ENCODE data around the gene FRMD3.

Gene FRMD3

DNA sequence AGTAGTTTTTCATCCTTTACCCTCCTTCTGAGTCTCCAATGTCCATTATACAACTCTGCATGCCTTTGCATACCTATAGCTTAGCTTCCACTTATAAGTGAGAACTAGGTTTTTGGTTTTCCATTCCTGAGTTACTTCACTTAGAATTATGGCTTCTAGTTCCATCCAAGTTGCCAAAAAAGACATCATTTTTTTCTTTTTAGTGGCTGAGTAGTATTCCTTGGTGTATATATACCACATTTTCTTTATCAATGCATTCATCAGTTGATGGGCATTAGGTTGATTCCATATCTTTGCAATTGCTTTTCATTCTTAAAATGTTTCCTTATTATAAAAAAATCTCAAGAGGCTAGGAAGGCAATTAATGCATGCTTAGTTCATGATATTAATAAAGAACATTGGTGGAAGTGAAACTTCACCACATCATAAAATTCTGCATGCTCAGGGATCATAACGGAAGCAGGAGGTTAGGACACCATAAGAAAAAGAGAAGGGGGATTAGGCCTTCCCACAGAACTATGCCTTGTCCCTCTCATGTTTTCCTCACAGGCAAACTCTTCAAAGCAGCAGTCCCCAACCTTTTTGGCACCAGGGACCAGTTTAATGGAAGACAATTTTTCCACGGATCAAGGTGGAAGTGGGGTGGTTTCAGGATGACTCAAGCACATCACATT is 105.2 kb downstream of the FRMD3 start:
- no peak for DNase-seq (ENCODE audit: low read depth in 2 of 2)

DNA sequence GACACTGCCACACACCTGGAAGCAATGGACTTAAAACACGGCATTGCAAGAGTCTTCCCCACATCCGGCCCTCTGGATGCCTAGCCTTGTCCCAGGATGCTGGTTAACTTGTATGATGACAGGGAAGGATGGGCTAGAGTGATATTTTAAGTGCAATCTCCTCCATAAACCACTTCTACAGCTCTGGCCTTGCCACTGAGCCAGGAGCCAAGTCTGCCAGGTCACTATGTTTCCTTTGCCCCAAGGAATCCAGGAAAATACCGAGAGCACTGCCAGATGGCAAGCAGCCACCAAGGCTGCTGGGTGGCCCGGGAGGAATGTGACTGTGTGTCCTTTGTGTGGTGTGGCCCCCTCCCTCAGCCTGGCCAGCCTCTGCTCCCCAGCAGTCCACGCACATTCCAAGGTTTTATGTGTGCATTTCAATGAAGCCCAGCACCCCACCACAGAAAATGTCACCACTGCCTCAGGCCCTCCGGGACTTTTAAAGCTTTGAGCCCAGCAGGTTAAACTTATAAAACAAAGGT is 106.0 kb downstream of the FRMD3 start:
- no peak for DNase-seq (ENCODE audit: low read depth in 2 of 2)

DNA sequence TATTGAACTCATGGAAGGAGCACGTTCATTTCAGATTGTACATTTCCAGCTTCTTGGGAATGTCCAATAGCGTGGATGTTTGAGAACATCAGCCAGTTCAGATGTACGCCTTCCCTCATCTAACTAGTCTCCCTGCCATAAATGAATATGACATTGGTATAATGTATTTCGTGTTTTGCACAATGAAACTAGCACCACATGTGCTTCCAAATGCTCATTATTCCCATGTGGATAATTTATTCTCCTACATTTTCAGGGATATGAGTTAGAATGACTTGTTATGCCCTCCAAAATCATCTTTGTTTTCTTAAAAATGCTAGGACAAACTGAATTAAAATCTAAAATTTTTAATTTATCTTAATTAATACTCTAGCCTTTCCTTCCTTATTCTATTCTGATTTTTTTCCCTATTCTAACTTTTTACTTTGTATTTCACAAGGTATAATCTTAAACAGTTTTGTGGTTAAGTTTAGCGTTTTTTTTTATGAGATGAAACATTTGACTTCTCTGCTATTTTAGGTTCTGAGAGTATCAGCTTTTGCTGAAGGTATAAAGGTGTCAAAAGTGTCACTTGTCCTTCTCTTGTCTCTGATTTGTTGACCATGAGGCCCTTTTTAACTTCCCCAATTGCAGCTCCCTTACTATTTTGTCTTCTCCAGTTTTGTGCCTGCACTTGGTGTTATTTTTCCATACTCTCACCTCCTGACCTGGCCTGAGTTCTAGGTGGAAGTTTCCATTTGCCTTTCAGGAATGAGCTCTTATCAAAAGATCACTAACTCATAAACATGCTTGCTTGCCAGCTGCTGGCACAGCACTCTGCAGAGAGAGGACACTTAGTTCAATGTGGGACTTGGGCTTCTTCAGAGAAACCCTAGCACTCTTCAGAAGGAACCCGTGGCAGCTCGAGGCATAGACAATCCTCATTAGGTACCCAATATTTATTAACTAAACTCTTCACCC is 106.8 kb downstream of the FRMD3 start:
- no peak for DNase-seq (ENCODE audit: low read depth in 2 of 2)

DNA sequence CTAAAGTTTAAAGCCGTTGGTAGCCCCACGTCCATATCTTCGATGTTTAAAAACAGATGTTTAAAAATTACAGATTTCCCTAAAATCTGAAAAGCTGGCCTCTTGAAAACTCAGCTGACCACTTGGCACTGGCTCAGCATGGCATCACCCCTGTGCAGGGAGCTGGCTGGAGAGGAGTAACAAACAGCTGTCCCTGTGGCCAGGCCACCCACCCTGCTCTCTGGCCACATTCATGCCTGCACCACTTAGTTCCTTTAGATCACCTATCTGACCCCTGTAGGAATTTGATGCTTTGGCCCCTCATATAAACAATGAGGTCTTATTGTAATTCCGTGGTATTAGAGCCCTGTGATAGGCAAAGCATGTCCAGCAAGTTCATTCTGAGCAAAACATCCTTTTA is 107.5 kb downstream of the FRMD3 start:
- DNase-seq (ENCODE audit: low read depth in 2 of 2): no peak

DNA sequence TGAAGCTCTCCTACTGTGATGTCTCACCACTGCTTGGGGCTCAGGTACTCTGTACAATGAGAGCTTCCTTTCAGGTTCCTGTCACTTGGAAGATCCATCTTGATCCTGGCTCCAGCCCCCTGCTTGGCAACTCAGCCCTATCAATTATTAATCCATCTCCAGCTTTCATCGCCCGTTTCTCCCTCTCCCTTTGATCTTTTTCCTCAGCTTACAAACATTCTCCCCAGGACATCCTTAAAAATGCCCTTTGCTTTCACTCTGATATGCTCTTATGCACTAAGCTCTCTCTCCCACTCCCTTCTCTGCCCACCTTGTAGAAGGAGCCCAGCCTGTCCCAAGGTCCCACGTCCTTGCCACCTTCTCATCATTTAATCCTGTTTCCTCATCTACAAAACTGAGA is 109.0 kb downstream of the FRMD3 start:
- no peak for DNase-seq (ENCODE audit: low read depth in 2 of 2)

DNA sequence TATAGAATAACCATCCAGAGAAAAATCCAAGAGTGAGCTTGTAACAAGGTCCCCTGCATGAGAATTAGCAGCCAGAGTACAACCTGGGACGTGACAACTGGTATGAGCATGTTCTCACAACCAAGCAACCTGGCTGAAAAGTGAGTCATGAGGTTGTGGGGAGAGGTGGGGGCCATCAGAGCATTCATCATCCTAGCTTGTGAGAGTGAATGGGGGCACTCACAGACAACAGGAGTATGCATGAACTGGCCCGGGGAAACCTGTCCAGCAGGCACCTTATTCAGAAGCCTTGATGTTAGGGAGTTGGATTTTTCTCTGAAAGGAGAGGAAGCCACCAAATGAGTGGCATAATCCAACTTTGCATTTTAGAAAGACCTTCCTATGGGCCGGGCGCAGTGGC is 113.0 kb downstream of the FRMD3 start:
- no peak for DNase-seq (ENCODE audit: low read depth in 2 of 2)

DNA sequence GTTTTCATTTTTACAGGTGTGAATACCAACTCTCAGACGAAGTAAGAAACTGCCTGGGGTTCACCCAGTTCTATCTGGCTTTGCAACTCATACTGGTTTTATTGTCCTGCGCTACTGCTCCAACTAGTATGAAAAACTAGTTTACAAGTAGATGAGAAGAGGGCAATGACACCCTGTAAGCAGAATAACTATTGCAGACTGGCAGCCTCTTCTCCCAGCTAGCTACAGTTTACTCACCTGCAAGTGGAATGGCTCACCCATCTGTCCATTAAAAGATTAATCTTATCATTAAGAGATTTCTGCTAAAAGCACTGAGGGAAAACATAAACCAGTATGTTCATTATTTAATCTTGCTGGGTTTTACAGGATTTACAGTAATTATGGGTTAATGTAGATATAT is 113.4 kb downstream of the FRMD3 start:
- DNase-seq (ENCODE audit: low read depth in 2 of 2): no peak

DNA sequence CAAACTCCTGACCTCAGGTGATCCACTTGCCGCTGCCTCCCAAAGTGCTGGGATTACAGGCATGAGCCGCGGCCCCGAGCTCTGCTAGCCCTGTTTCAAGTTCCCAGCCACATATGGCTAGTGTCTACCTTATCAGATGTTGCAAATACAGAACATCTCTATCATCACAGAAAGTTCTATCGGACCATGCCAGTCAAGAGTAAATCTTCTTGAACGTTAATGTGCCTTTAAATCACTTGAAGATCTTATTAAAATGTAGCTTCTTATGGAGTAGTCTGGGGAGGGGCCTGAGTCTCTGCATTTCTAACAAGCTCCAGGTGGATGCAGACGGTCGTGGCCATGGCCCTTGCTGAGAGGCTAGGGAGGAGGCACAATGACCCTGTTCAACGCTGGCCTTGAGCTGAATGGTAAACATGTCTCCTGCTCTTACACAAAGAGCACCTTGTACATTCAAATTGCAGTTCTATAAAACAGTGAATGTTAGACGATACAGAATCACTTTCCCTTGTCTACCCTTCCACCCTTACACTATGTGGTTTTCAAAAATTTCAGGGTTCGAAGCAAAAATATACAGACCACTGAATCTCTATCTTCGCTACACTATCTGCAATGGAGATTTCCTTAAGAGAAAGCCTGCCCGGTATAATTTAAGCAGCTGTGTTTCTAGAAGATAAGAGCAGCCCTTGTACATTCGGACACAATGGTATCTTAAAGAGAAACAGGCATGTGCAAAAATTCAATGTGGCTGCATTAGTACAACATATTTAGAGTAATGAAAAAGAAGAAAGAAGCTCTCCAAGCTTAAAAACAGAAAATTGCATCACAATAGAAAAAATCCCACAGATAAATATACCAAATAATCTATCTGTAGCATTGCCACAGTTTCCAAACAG is 114.1 kb downstream of the FRMD3 start:
- DNase-seq (ENCODE audit: low read depth in 2 of 2): no peak

DNA sequence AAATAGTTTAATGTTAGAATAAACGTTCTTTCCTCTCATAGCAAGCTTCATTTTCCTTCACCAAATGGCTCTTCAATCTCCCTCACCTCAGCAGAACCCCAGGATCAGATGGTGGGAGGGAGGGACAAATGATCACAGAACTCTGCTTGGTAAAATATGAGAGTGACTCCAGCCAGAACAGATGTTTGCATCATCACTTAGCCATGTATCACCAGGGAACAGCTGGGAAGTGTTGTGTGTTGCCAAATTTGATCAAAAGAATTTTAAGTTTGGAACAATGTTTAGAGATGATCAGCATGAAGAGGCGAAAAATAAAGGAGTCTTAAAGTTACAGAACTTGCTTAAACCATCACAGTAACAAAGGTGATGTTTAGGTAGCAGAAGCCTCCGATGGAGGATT is 115.7 kb downstream of the FRMD3 start:
- DNase-seq (ENCODE audit: low read depth in 2 of 2): no peak

DNA sequence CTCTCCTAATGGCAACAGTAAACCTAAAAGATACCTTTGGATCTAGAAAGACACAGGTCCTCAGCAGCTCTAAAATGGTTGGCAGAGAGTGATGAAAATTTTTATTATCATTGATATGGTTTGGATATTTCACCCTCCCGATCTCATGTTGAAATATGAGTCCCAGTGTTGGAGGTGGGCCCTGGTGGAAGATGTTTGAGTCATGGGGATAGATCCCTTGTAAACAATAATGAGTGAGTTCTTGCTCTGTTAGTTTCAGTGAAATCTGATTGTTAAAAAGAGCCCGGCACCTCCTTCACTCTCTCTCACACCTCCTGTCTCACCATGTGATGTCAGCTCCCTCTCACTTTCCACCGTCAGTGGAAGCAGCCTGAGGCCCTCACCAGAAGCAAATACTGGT is 117.7 kb downstream of the FRMD3 start:
- DNase-seq (ENCODE audit: low read depth in 2 of 2): no peak

DNA sequence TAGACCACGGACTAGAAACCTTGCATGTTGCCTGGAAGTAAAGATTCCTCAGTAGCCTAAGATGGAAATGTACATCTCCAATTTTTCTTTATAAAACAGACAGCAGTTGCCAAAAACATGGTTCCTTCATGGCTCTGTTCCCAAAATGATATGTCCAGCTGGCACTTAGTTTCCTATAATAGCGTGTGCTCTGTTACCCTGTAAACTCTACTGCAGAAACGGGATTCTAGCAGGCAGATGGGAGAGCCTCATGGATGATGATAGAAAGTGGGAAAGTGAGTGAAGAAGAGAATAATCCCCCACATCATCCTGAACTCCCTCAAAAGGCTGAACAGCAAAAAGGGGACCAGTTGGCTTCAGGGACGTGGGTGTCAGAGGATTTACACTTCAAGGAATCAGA is 118.2 kb downstream of the FRMD3 start:
- DNase-seq (ENCODE audit: low read depth in 2 of 2): no peak

DNA sequence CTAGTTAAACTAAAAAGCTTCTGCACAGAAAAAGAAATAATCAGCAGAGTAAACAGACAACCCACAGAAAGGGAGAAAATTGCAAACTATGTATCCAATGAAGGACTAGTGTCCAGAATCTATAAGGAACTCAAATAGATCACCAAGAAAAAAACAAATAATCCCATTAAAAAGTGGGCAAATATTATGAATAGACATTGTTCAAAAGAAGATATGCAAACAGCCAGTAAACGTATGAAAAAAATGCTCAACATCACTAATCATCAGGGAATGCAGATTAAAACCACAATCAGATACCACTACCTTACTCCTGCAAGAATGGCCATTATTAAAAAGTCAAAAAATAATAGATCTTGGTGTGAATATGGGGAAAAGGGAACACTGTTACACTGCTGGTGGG is 119.9 kb downstream of the FRMD3 start:
- DNase-seq (ENCODE audit: low read depth in 2 of 2): no peak

DNA sequence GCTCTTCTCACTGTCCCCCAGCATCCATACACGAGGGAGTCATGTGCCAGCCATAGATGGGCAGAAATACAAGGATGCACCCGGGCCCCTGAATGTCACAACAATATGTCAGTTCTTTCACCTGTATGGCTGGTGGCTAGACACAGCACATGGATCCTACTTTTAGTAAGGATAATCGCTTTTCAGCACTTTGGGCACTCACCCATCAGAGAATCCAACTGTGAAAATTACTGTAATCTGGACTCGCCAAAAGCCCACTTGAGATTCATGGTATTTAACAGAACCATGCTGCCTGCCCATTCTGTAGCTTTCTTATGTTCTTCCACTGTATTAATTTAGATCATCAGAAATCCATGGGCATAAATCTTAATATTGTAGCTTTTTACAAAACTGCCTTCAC is 124.8 kb downstream of the FRMD3 start:
- no peak for DNase-seq (ENCODE audit: low read depth in 2 of 2)

DNA sequence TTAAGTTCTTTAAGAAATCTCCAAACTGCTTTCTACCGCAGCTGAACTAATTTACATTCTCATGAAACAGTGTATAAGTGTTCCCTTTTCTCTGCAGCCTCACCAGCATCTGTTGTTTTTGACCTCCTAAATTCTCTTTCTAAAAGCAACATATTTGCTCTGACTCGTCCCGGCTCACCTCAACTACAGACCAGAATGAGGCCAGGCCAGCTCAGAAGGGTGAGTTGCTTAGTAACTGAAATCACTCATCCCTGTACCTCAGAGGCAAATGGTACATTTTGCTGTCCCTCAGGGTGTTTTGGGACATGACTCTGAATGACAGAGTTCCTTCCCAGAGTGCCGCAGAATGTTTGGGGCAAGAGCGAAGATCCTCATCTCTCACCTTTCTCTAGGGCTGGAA is 127.5 kb downstream of the FRMD3 start:
- no peak for DNase-seq (ENCODE audit: low read depth in 2 of 2)

DNA sequence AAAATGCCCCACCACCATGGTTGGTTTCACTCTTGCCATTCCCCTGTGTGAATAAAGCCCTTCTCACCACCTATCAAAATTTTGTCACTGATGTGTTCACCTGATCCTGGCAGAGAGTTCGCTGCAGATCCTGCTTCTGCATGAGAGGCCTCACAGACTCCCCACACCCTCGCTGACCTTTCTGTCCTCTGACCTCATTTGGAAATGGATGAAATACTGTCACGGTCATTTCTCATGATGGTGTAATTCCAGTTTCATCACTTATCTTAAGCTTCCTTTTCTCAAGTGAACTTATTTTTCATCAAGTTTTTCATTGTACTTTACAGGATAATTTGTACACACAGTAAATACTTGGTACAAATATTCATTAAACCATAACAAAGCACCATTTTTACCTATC is 131.3 kb downstream of the FRMD3 start:
- DNase-seq (ENCODE audit: low read depth in 2 of 2): no peak

DNA sequence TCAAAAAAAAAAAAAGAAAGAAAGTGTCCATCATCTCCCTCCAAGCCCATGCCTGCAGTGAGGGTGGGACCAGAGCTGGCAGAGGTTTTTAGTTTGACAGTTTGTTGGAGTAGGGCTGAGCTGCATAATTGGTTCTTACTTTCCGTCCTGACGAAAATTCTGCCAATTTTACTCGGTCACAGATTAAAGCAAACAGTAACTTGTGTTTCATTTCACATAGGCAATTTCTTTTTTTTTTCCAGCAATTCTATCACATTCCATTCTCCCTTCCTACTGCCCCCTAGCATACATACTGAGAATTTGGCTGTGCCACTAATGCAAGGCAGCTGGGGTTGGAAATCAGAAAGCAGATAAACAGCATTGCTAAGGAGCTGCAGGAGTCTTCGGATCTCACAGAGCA is 132.4 kb downstream of the FRMD3 start:
- DNase-seq (ENCODE audit: low read depth in 2 of 2): no peak

DNA sequence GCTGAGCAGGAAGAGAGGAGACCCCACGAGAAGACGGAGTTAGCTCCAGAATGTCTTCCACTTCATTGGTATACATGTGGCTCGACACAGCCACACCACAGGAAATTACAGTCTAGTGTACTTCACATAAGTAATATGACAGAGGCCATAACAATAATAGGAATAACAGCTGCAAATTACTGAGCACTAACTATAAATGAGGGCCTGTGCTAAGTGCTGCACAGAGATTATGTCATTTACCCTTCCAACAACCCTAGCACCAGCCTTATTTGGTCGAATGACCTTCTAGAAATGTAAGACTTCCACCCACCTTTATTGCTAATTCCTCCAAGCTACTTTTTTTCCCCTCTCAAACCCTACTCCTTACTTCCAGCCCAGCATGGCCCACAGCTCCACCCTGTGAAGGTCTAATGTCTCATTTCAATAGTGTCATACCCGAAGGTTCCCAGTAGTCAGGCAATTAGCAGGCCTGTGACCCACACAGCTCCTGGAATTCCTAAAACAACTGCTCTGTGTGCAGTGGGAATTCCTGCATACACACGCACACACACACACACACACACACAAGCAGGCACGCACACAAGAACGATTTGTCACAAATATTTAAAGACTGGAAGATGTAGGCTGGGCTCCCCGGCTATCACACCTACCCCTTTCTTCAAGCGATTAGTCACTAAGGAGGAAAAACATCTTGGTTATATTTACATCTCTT is 134.5 kb downstream of the FRMD3 start:
- no peak for DNase-seq (ENCODE audit: low read depth in 2 of 2)

DNA sequence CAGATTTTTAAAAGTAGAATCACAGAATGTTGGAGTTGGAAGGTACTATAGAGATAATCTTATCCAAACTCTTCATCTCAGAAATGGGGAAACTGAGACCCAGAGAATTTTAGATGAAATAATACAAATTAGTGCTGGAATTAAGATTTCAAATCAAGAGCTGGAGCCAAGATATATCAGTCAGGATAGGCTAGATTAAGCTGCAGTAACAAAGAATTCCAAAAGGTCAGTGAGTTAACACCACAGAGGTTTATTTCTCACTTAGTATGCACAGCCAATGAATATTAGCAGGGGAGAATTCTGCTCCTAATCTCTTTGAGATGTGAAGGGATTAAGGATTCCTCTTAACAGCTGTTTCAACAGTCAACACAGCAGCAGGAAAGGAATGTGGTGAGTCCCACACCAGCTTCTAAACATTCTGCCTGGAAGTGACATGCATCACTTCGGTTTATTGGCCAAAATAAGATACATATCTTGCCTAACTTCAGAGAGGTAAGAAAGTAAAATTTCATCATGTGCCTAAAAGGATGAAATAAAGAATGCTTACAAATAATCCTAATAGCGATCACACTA is 136.8 kb downstream of the FRMD3 start:
- no peak for DNase-seq (ENCODE audit: low read depth in 2 of 2)

DNA sequence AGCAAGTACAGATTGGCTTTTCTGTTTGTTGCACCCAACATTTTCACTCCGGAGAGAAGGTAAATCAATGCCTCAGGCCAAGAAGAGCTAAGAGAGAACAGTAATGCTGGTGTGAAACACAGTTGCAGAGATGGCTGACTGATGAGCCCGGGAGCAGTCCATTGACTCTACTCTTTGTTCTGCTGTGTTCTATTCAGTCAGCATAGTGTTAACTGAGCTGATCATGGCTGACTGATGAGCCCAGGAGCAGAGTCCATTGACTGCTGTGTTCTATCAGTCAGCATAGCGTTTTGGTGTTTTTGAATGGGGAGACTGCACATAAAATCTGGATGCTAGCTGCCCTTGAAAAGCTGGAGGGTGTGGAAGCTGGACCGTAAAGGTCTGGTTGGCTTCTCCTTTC is 141.4 kb downstream of the FRMD3 start:
- DNase-seq (ENCODE audit: low read depth in 2 of 2): no peak

DNA sequence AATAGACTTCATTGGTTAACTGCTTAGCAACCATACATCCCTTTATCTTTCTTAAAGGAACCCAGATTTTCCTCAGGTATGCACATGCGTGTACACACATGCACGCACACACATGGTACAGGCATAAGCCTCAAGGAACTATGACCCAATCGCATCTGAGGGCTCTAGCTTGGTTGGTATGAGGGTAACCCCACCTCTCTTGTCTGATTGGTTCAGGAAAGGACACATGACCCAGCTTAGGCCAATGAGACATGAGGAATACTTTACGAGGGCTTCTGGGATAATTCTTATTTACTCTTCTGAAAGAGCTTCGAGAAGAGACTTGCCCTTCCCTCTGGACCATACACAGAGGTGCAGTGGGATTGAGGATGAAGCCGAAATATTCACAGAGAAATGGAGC is 141.9 kb downstream of the FRMD3 start:
- no peak for DNase-seq (ENCODE audit: low read depth in 2 of 2)

DNA sequence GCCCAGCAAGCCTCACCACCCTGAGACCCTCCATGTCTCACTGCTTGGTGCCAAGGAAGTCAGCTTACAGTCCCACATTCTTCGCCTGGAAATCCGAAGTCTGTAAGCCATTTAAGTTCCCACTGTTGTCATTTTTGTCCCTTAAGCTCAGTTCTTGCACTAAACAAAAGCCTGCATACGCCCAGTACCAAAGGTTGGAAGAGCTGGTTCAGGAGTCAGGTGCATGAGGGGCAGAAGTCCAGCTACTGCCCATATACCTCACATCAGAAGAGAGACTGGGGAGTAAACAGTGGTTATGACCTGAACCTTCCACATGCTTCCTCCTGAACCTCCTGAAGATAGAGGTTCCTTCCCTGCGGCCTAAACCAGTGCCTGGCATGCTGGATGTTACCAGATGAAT is 146.0 kb downstream of the FRMD3 start:
- DNase-seq (ENCODE audit: low read depth in 2 of 2): no peak
